HCT116 (cell line): ENCODE data around the gene IFIT1. TPM values are rescaled to one million over a fixed set of nuclear protein-coding genes. Genes with fewer than 3 reads are reported as not detected.

Source experiments
- ATAC-seq: fragments of 200-7000 bp; cut with Tn5 transposase; 2 replicates; pipeline ENCODE4 v1.9.1; 2020; ENCODE audit warnings: mild to moderate bottlenecking, moderate library complexity
- BruUV-seq: library from RNA; stranded (reverse); fragments of 400-500 nt; replicated peaks from 2 replicates; lab custom pipeline; 2021; lab: Mats Ljungman, UMichigan
- CTCF ChIA-PET: fragments of 300-600 bp; sonication (Branson Sonifier 250); formaldehyde crosslinking; loops from one replicate; lab custom pipeline; 2021; ENCODE audit warnings: antibody characterized with exemption; lab: Charles Lee
- POLR2A ChIA-PET: fragments of 300-600, 350-600 bp; sonication (Branson Sonifier 250); formaldehyde crosslinking; loops from one replicate; lab custom pipeline; 2021; ENCODE audit warnings: antibody characterized with exemption; lab: Charles Lee
- RAD21 ChIA-PET, 2 experiments: fragments of 300-600 bp; sonication (Branson Sonifier 250); formaldehyde crosslinking; loops; one replicate each; lab custom pipeline; 2023; ENCODE audit warnings: low total read pairs in 2 of 2; ENCODE audit not compliant: uncharacterized antibody in 2 of 2, unreplicated experiment in 2 of 2, low non-redundant PET in 1 of 2; lab: Charles Lee
- DNase-seq: peaks from one replicate; pipeline ENCODE4 v3.0.0-alpha.2; 2010; ENCODE audit warnings: low read depth, low spot score
- H2AFZ ChIP-seq: fragments of 200-600 bp; shearing (Covaris generic), sonication (generic); 2 replicates; pipeline ENCODE4 v1.6.1; 2017; ENCODE audit warnings: low read depth, mixed run types, mixed read lengths, antibody characterized with exemption, low read length; ENCODE audit not compliant: poor library complexity, severe bottlenecking
- H3K27ac ChIP-seq: 2 replicates; pipeline ENCODE4 v1.5.1; 2012; ENCODE audit warnings: low read depth, low read length
- H3K27me3 ChIP-seq: fragments of 200-600 bp; sonication (generic); 2 replicates; pipeline ENCODE4 v1.6.1; 2016; ENCODE audit warnings: mixed run types, low read length, mixed read lengths; ENCODE audit not compliant: insufficient read depth
- H3K36me3 ChIP-seq, 2 experiments: fragments of 200-500 bp in 1 of 2; fragments of 200-600 bp in 1 of 2; sonication (Bioruptor generic) in 1 of 2; sonication (generic) in 1 of 2; 2 replicates each; pipeline versions ENCODE4 v1.5.1 to v1.6.1; 2014 to 2016; ENCODE audit warnings: low read length in 2 of 2, inconsistent platforms in 1 of 2, mixed read lengths in 1 of 2, mixed run types in 1 of 2; ENCODE audit not compliant: insufficient read depth in 2 of 2, control insufficient read depth in 1 of 2
- H3K4me1 ChIP-seq, 2 experiments: fragments of 200-600 bp in 1 of 2; sonication (generic) in 1 of 2; 2 replicates each; pipeline versions ENCODE4 v1.5.1 to v1.6.1; 2012 to 2017; ENCODE audit warnings: low read length in 2 of 2, inconsistent platforms in 1 of 2, mild to moderate bottlenecking in 1 of 2, mixed read lengths in 1 of 2, mixed run types in 1 of 2, moderate library complexity in 1 of 2; ENCODE audit not compliant: insufficient read depth in 2 of 2, control insufficient read depth in 1 of 2
- H3K4me2 ChIP-seq: fragments of 200-600 bp; sonication (generic); 2 replicates; pipeline ENCODE4 v1.6.1; 2017; ENCODE audit warnings: mixed run types, low read length, mixed read lengths
- H3K4me3 ChIP-seq, 2 experiments: fragments of 200-600 bp in 1 of 2; sonication (generic) in 1 of 2; replicated peaks in 1 of 2; 2 replicates each; pipeline ENCODE4 v1.5.1; 2011 to 2016; ENCODE audit warnings: low read length in 2 of 2, control low read depth in 1 of 2, low read depth in 1 of 2, mild to moderate bottlenecking in 1 of 2, mixed read lengths in 1 of 2, mixed run types in 1 of 2
- H3K79me2 ChIP-seq: fragments of 200-600 bp; sonication (generic); 2 replicates; pipeline ENCODE4 v1.6.1; 2017; ENCODE audit warnings: mild to moderate bottlenecking, mixed run types, low read length, moderate library complexity, mixed read lengths; ENCODE audit not compliant: insufficient read depth
- H3K9ac ChIP-seq: fragments of 200-600 bp; sonication (generic); 2 replicates; pipeline ENCODE4 v1.6.1; 2016; ENCODE audit warnings: low read length, mixed read lengths
- H3K9me2 ChIP-seq: fragments of 200-600 bp; sonication (generic), shearing (Covaris generic); 2 replicates; pipeline ENCODE4 v1.6.1; 2017; ENCODE audit warnings: mixed run types, mild to moderate bottlenecking, moderate library complexity; ENCODE audit not compliant: insufficient read depth
- H3K9me3 ChIP-seq, 2 experiments: fragments of 200-500 bp in 1 of 2; fragments of 200-600 bp in 1 of 2; sonication (Bioruptor generic) in 1 of 2; sonication (generic) in 1 of 2; 2 replicates each; pipeline ENCODE4 v1.6.1; 2014 to 2017; ENCODE audit warnings: low read length in 2 of 2, mixed read lengths in 2 of 2, inconsistent platforms in 1 of 2, low read depth in 1 of 2, mild to moderate bottlenecking in 1 of 2, mixed run types in 1 of 2, moderate library complexity in 1 of 2; ENCODE audit not compliant: control insufficient read depth in 1 of 2, insufficient read depth in 1 of 2
- H4K20me1 ChIP-seq: fragments of 200-600 bp; sonication (generic), shearing (Covaris generic); 2 replicates; pipeline ENCODE4 v1.6.1; 2017; ENCODE audit warnings: mixed run types, mild to moderate bottlenecking, moderate library complexity; ENCODE audit not compliant: insufficient read depth
- CEBPB ChIP-seq: IDR thresholded peaks from 2 replicates; pipeline ENCODE4 v1.6.1; 2012; ENCODE audit warnings: low read depth
- POLR2AphosphoS5 ChIP-seq: IDR thresholded peaks from 2 replicates; pipeline ENCODE4 v1.6.1; 2011; ENCODE audit warnings: mild to moderate bottlenecking, low read depth, low read length, moderate library complexity
- REST ChIP-seq: IDR thresholded peaks from 2 replicates; pipeline ENCODE4 v1.6.1; 2012; ENCODE audit warnings: low read depth
- SIN3A ChIP-seq: IDR thresholded peaks from 2 replicates; pipeline ENCODE4 v1.6.1; 2012; ENCODE audit warnings: low read depth
- SRF ChIP-seq: IDR thresholded peaks from 2 replicates; pipeline ENCODE4 v1.6.1; 2012; ENCODE audit warnings: low read depth
- TCF7L2 ChIP-seq: IDR thresholded peaks from 2 replicates; pipeline ENCODE4 v1.7.0; 2011; ENCODE audit warnings: borderline replicate concordance, inconsistent platforms; ENCODE audit not compliant: insufficient read depth, insufficient read length; ENCODE audit errors: extremely low read depth
- ZNF274 ChIP-seq: fragments of 200-500 bp; sonication (Bioruptor generic); IDR thresholded peaks from 2 replicates; pipeline ENCODE4 v1.6.1; 2014; ENCODE audit warnings: mild to moderate bottlenecking, low read depth, low read length, inconsistent platforms
- intact Hi-C: fragments of 100-400 bp; cut with micrococcal nuclease; formaldehyde crosslinking; loops from 2 replicates; pipeline ENCODE4 v1.10.0; 2022
- total RNA-seq: library from RNA; stranded (reverse); gene quantifications from one replicate; pipeline ENCODE4 v1.2.1, GENCODE V29; 2021; ENCODE audit not compliant: unreplicated experiment

IFIT1 gene
- total RNA-seq, 1 experiment from 2014 or later = 3.6 TPM

GRCh38 chr10:89374713-89375141 lies 17.7 kb upstream of the IFIT1 start:
- no peak for TF ChIP-seq SRF
- intact Hi-C loops = no loop called here
- Histone ChIP-seq H2AFZ (no peak overlapping the region), H3K79me2 (no peaks in the 10 kb centered on the region), H3K36me3 (no peaks in the 10 kb centered on the region), H3K9me2 (no peaks in the 10 kb centered on the region), H3K27ac (no peak overlapping the region), H3K4me1 (no peaks in the 10 kb centered on the region), H3K9me3 (no peaks in the 10 kb centered on the region), H3K9ac (no peak overlapping the region), H4K20me1 (no peaks in the 10 kb centered on the region), H3K4me3 (no peak overlapping the region), H3K4me2 (no peak overlapping the region), H3K27me3 (no peaks in the 10 kb centered on the region)
- DNase-seq = no peak
- ChIA-PET POLR2A (no interaction called here), RAD21 (no interaction called here), CTCF (no interaction called here)
- no TSS peak for BruUV-seq
- no peak for ATAC-seq

GRCh38 chr10:89377705-89378637 lies 14.5 kb upstream of the IFIT1 start, which contains the start of gene IFIT1B:
Gene IFIT1B, plus strand, starts transcription at chr10:89378056. Its CDS starts 80 bp downstream, at chr10:89378136.
- Histone ChIP-seq H3K27me3 (no peaks in the 10 kb centered on the region), H3K9me2 (no peaks in the 10 kb centered on the region), H3K4me1 (no peaks in the 10 kb centered on the region), H4K20me1 (no peaks in the 10 kb centered on the region), H3K36me3 (no peaks in the 10 kb centered on the region), H3K4me3 (no peak within 1 kb of the TSS), H3K9ac (no peak within 1 kb of the TSS), H2AFZ (no peak within 1 kb of the TSS), H3K27ac (no peak within 1 kb of the TSS), H3K9me3 (no peaks in the 10 kb centered on the region), H3K79me2 (no peaks in the 10 kb centered on the region), H3K4me2 (no peak within 1 kb of the TSS)
- POLR2A ChIA-PET = no interaction called here
- intact Hi-C loops = no loop called here
- CTCF ChIA-PET = interaction anchor here (0.7 kb wide), 1 partner anchor 8 kb away, joined by 3 read pairs; no protein-coding TSS in a partner anchor
- TF ChIP-seq REST (0 out of 2 replicates have a peak, but pooled peaks have one; percentile 9), POLR2AphosphoS5 (no peak), ZNF274 (no peak), TCF7L2 (no peak), SIN3A (no peak), CEBPB (no peak)
- RAD21 ChIA-PET = no interaction called here
- no peak for ATAC-seq
- DNase-seq = no peak
- no TSS peak for BruUV-seq
